HG02852 (cell line): ENCODE results near the gene OR5AS1.
"Not testable (repeated sequence)": the region's sequence is repeated elsewhere in the genome, so short reads cannot be mapped to it uniquely, and the experiment has no call there.

Source experiments
- ATAC-seq: cut with Tn5 transposase; IDR thresholded peaks from one replicate; pipeline ENCODE4 v1.9.1; 2021; ENCODE audit warnings: mild to moderate bottlenecking, moderate library complexity; ENCODE audit not compliant: unreplicated experiment

Gene OR5AS1

GRCh38 chr11:56027354-56027753 is at the start of gene OR5AS1:
OR5AS1 (plus strand) TSS chr11:56027654; CDS start chr11:56030419, 2,765 bp downstream.
- ATAC-seq = no peak

- ATAC-seq = no peak
Observed at GRCh38 chr11:55994525-55994924, 32.9 kb upstream of the OR5AS1 start, which contains the start of gene OR5F1. OR5F1 (minus strand) TSS chr11:55994625; CDS start chr11:55994625, 0 bp downstream.

- no peak for ATAC-seq
Observed at GRCh38 chr11:56010716-56011115, 16.7 kb upstream of the OR5AS1 start.

- ATAC-seq = no peak
Observed at GRCh38 chr11:56013805-56014204, 13.6 kb upstream of the OR5AS1 start.

- no peak for ATAC-seq
Observed at GRCh38 chr11:56045538-56045937, 18.1 kb downstream of the OR5AS1 start.

DNA sequence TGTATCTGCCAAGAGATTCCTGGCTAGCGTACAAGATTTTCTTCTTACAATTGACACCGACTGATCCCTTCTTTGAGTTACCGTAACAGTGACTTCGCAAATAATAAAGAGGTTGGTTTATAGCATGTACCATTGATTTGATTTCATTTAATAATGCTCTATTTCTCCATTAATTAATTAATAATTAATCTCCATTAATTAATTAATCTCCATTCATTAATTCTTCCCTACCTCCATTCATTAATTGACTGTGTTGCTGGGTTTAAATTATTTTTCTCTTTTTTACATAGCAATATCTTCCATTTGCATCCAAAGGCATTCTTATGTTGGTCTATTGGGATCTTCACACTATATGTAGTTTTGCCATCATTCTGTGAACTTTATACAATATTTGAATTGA is 21.0 kb downstream of the OR5AS1 start:
- no peak for ATAC-seq

DNA sequence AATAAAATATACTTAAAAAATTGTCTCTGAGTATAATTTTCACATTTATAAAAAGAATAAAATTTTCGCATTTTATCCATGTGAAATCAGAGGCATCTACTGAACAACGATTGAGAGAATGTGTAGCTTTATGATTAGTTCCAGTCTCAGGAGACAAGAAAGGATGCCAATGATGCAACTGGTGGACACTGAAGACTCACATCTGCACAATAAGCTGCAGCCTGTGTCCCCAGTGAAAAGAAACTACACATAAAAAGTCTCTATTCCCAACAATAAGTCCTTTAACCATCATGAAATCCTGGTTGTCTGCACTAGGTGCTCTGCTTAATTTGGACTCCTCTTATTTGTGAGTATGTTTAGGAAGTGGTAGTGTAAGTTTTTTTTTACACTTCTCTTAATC is 22.0 kb downstream of the OR5AS1 start:
- no peak for ATAC-seq

DNA sequence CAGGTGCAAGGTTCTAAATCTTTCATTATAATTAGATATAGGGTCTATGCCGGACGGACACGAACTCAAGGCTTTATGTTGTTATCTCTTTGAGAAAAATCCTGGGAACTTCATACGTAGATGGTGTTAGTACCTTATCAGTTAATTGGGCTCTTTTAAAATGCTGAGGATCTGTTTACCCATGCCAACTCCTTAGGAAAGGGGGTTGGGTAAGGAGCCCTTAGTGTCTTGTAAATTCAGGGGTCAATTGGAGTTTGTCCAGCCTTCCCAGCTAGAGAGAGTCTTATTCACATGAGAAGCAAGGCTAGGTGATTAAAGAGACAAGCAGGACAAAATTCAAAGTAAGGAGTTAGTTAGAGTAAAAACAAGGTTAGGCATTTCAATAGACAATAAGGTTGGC is 28.9 kb downstream of the OR5AS1 start:
- not testable (repeated sequence) for ATAC-seq

DNA sequence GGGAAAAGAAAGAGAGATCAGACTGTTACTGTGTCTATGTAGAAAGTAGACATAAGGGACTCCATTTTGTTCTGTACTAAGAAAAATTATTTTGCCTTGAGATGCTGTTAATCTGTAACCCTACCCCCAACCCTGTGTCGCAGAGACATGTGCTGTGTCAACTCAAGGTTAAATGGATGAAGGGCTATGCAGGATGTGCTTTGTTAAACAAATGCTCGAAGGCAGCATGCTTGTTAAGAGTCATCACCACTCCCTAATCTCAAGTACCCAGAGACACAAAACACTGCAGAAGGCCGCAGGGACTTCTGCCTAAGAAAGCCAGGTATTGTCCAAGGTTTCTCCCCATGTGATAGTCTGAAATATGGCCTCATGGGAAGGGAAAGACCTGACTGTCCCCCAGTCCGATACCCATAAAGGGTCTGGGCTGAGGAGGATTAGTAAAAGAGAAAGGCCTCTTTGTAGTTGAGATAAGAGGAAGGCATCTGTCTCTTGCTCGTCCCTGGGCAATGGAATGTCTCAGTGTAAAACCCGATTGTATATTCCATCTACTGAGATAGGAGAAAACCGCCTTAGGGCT is 30.3 kb downstream of the OR5AS1 start:
- ATAC-seq = not testable (repeated sequence)

GRCh38 chr11:56058260-56058780 is 30.9 kb downstream of the OR5AS1 start:
- ATAC-seq = not testable (repeated sequence)

- no peak for ATAC-seq
Observed at GRCh38 chr11:56066980-56067379, 39.5 kb downstream of the OR5AS1 start.
